ENCODE data around the gene TP73. TPM values are rescaled to one million over a fixed set of nuclear protein-coding genes. Genes with fewer than 3 reads are reported as not detected.

Gene TP73
- polyA plus RNA-seq, 1 donor, result 2.1 TPM

GRCh38 chr1:3783651-3784474 lies 131.5 kb downstream of the TP73 start:
- no peak for DNase-seq

DNA sequence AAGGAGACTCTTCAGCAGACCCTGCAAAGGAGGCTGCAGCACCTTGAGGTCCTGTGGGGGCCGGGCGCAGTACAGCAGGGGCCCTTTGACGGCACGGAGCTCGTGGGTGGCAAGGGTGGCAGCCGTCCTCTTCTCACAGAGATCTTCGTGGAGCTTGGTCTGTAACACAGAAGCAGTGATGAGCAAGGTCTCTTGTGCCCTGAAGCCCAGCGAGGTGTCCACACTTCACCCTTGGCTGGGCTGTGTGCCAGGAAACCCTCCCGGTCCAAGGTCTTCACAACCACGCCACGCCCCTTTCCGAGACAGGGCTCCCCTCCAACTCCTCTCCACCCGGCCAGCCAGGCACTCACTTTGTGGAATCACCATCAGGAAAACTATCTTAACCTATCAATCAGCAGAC lies 132.7 kb downstream of the TP73 start:
- DNase-seq, result no peak

GRCh38 chr1:3785456-3786157 lies 133.3 kb downstream of the TP73 start:
- no peak for DNase-seq

Other genes with a start within 250 kb of the TP73 start
- gene ARHGEF16, start 197.9 kb upstream of the TP73 start, polyA plus RNA-seq (ENCODE audit: insufficient read length), result 0.81 TPM
- gene MEGF6, start 41.0 kb upstream of the TP73 start, polyA plus RNA-seq (ENCODE audit: insufficient read length), result 15.6 TPM
- 29.7 TPM for gene TPRG1L, start 27.5 kb upstream of the TP73 start, polyA plus RNA-seq (ENCODE audit: insufficient read length)
- 16.1 TPM for gene WRAP73, start 2.4 kb upstream of the TP73 start, polyA plus RNA-seq (ENCODE audit: insufficient read length)
- 0.14 TPM for gene CCDC27, start 99.9 kb downstream of the TP73 start, polyA plus RNA-seq (ENCODE audit: insufficient read length)
- gene SMIM1, start 120.2 kb downstream of the TP73 start, polyA plus RNA-seq (ENCODE audit: insufficient read length), result 5.7 TPM
- gene LRRC47, start 144.0 kb downstream of the TP73 start, polyA plus RNA-seq (ENCODE audit: insufficient read length), result 61.1 TPM
- gene CEP104, start 204.7 kb downstream of the TP73 start, polyA plus RNA-seq (ENCODE audit: insufficient read length), result 20.1 TPM
- 5.7 TPM for gene DFFB, start 205.0 kb downstream of the TP73 start, polyA plus RNA-seq (ENCODE audit: insufficient read length)
- gene C1orf174, start 247.8 kb downstream of the TP73 start, polyA plus RNA-seq (ENCODE audit: insufficient read length), result 16.7 TPM